ENCODE results near the gene LARGE1.

The LARGE1 gene

GRCh38 chr22:33920197-33920540 lies at the start of gene LARGE1:
Gene LARGE1, minus strand, starts transcription at chr22:33920476.
- DNase-seq, result no peak

- no peak for DNase-seq
Measured at GRCh38 chr22:33969045-33969444, 48.8 kb upstream of the LARGE1 start.

DNA sequence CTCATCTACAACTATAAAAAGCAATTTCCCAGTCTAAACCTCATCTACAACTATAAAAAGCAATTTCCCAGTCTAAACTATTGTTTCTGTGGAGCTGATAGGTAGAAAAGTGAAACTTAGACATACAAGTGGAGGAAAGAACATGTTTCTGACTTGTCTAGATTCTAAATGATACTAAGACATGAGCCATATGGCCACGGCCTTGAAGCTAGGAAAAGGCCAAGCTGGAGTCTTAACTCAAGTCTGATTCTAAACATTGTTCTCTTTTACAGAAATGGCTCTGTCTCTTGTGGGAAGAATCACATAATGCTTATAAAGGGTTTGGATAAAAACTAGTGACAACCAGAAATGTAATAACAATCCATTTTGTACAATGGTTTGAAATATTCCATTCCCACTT lies 43.8 kb upstream of the LARGE1 start:
- no peak for DNase-seq

GRCh38 chr22:33962409-33962808 lies 42.1 kb upstream of the LARGE1 start:
- DNase-seq, result no peak

- no peak for DNase-seq
Measured at GRCh38 chr22:33958741-33959140, 38.5 kb upstream of the LARGE1 start.

DNA sequence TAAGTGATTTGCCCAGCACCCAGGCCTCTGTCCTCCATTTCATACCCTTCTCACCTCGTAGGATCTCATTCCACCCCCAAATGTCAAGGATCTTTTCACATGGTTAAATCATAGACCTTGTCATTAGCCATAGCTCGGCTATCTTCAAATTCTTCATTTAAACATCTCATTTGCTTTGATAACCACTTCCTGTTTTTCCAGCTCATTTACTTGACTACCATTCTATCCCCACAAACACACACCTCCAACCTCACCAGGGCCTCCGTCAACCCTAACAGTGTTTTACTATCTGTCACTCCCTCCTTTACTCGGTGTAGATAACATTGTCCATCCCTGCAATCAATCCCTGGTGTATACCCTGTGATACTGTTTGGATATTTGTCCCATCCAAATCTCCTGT lies 36.8 kb upstream of the LARGE1 start:
- DNase-seq, result no peak

DNA sequence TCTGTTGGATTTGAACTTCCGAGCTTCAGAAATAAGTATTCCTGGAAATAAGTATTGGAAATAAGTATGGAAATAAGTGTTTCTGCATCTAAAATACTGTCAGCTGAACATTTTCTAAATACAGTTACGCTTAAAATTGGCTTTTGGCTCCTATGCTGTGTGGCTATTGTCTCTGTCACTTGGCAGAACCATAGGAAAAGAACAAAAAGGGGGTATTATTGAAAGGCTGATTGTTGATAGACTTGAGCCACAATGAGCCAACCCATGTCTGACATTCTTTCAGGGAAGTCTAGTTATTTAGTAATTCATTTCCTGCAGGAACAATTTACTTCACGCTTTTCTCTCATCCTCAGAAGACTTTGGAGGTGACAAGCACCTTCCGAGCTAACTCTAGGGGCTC lies 32.5 kb upstream of the LARGE1 start:
- DNase-seq, result no peak

DNA sequence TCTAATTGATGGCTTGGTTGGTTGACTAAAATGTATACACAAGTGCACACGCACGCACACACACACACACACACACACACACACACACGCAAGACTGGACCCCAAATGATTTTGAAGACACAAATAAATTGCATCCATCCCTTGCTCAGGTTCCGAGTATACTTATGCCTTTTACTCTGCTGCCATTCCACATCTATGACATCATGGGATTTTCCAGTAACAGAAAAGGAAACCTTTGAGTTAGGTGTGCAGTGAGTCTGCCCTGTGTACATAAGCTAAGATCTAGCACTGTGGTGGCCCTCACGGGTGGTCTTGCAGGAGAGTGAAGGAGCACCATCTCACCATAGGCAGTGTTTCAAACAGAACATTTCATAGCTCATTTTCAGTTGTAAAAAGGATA lies 20.5 kb upstream of the LARGE1 start:
- DNase-seq, result no peak

DNA sequence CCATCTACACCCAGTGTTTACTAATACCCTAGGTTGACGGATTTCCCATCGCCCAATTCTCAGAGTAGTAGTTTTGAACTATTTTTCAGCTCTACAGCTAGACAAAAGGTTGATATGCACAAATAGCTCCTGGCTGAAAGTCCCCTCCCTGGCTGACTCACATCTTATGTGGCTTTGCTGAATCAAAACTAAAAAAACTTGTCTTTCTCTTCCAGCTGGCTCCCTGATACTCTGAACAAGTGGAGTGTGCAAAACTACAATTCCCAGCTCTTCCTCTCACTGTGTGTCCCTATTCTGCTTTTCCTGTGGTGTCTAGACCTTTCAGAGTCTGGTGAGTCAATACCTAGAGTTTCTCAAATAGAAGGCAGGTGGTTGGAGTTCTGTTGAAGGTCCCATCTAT lies 12.7 kb upstream of the LARGE1 start:
- no peak for DNase-seq

DNA sequence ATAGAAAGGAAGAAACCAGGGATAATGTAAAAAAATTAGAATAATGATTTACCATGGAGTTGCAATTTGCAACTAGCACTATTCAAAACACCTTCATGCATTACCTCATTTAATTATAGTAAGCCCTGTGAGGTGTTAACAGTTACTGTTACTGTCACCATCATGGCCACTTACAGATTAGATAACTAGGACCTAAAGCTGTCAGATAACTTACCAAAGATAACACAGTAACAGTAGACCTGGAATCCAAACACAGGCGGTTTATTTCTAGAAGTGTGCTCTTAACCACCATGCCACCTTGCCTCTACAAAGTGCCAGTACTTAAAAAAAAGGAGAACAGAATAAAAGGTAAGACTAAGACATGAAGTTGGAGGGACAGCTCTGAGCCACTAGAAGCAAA lies 11.1 kb upstream of the LARGE1 start:
- DNase-seq, result no peak

GRCh38 chr22:33927752-33928151 lies 7.5 kb upstream of the LARGE1 start:
- no peak for DNase-seq

- no peak for DNase-seq
Measured at GRCh38 chr22:33925194-33925593, 4.9 kb upstream of the LARGE1 start.

DNA sequence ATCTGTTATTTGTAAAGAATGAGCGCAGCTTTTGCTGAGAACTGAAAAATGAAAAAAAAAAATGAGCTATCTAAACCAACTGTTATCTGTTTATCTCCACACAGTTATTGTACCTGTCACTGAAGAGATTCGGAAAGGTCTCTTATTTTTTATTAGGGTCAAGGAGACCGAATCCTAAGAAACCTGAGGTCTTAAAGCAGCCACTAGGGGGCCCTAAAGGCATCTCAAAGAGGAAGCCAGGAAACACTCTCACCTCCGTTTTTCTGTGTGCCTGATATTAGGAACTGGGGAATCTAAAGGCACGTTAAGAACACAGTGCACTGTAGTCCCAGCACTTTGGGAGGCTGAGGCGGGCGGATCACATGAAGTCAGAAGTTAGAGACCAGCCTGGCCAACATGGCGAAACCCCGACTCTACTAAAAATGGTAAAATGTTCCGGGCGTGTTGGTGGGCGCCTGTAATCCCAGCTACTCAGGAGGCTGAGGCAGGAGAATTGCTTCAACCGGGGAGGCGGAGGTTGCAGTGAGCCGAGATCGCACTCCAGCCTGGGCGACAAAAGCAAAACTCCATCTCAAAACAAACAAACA lies 3.5 kb upstream of the LARGE1 start:
- no peak for DNase-seq

DNA sequence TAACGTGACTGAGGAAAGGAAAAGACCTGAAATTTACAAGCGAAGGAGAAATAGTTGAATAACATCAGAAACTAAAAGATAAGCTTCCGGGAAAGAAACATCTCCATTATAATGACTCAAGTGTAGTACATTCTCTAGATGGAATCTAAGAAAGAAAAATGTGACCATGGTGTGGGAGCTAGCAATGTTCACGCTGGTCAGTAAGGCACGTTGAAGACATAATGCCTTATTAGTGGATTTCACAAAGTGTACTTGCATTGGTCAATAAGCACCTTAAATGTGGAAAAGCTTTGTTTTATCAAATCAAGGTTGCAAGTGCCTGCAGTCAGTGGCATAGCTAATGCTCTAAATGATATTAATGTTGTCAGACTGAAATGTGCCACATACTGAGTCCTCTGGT lies 2.8 kb upstream of the LARGE1 start:
- DNase-seq, result no peak

DNA sequence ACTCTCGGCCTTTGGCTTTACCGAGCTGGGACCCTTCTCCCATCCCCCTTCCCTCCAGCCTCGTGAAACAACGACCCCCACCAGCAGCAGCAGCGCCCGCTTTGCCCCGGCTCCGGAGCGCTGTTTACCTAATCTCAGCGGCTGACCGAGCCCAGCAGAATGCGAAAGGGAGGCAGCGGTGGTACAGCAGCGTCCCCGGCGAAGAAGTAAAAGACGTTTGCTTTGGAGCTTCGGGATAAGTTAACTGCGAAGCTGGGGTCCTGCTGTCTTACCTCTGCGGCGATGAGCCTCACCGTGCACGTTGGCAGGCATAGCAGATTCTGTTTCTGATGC lies 2.0 kb upstream of the LARGE1 start:
- peak; percentile 56 for DNase-seq

DNA sequence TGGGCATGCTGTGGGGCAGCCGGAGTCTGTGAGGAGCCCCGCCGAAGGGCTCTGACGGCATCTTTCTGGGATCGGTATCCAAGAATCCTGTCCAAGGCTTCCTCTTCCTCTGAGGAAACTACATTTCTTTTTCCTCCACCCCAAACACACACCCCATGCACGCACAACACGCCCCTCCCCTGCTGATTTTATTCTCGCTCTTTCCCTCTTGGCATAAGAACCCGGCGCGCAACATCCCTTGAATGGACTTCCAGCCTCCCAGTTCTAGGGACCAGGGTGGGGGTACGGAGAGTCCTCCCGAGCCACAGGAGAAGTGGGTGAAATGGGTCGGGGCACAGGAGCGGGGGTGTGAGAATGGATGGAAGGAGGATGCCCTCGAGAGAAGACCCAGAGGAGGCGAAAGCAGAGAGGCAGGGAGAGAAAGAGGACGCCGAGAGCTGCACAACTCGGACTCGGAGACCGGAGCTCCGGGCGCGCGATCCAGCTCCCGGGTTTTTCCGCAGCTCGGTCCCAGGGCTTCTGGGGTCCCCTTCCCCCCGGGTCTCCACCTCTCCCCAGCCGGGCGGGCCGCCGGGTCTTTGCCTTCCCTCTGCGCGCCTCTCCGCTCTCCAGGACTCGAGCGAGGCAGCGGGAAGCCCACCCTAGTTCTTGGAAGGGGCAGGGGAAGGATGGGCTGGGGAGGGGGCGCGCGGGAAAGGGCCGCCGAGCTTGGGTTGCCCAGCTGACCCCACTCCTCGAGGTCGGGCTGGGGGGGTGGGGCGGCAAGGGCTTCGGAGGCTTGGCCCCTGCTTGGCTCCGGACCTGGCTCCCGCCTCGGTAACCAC lies 1.5 kb upstream of the LARGE1 start:
- peak; percentile 59 for DNase-seq

- peak; percentile 92 for DNase-seq
Measured at GRCh38 chr22:33920927-33921524, 750 bp upstream of the LARGE1 start.

- DNase-seq, result peak; percentile 60
Measured at GRCh38 chr22:33919391-33920196, 682 bp downstream of the LARGE1 start.

- DNase-seq, result no peak
Measured at GRCh38 chr22:33918676-33919365, 1.5 kb downstream of the LARGE1 start.

DNA sequence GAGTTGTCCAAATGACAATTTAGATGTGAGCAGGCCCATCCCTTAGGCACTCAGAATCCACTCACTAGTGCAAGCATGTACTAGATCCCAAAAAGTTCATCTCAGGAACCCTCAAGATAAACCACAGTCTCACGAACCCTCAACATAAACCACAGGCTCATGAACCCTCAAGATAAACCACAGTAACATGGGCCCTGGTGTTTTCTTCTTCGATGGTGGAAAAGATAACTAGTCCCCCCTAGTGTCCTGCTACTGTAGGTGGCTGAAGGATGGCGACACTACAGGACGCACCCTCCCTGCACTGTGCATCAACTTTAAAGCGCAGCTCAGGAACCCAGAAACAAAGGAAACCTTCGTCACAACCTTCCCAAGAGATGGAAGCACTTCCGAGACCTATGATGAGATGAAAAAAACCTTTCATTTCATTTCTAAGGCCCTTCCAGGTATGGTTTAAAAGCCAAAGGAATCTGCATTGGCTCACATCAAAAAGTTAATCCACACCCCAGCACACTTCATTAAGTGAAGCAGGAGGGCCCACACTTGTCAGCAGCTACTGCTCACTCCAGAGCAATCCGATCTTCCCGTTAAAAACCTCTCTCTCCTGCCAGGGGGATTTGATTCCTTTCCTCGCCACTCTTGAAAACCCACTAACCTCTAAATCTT lies 2.4 kb downstream of the LARGE1 start:
- DNase-seq, result no peak

- DNase-seq, result no peak
Measured at GRCh38 chr22:33914699-33915098, 5.6 kb downstream of the LARGE1 start.

GRCh38 chr22:33914131-33914530 lies 6.1 kb downstream of the LARGE1 start:
- DNase-seq, result no peak

- no peak for DNase-seq
Measured at GRCh38 chr22:33913188-33913587, 7.1 kb downstream of the LARGE1 start.
